WI38 (cell line): Measurements from ENCODE around the gene SEMA3C.

Experiments
- H3K4me3 ChIP-seq: 2 replicates; pipeline ENCODE4 v1.5.1; 2011; ENCODE audit warnings: low read depth, mild to moderate bottlenecking, control low read depth, low read length
- CTCF ChIP-seq: IDR thresholded peaks from 2 replicates; pipeline ENCODE4 v1.5.1; 2012; ENCODE audit warnings: low read depth, mild to moderate bottlenecking, control low read depth, low read length

Gene SEMA3C

GRCh38 chr7:80824253-80824652 lies 94.6 kb downstream of the SEMA3C start:
- no peak overlapping the region for H3K4me3 ChIP-seq
- TF ChIP-seq CTCF = no peak

GRCh38 chr7:80823057-80823456 lies 95.8 kb downstream of the SEMA3C start:
- H3K4me3 ChIP-seq = no peak overlapping the region
- TF ChIP-seq CTCF = no peak

GRCh38 chr7:80821771-80822319 lies 97.0 kb downstream of the SEMA3C start:
- no peak for TF ChIP-seq CTCF
- no peak overlapping the region for H3K4me3 ChIP-seq

GRCh38 chr7:80819503-80819902 lies 99.3 kb downstream of the SEMA3C start:
- H3K4me3 ChIP-seq = no peak overlapping the region
- TF ChIP-seq CTCF = no peak

- H3K4me3 ChIP-seq = no peak overlapping the region
- no peak for TF ChIP-seq CTCF
These were observed 100.7 kb downstream of the SEMA3C start for GRCh38 chr7:80818181-80818580.

GRCh38 chr7:80816806-80817205 lies 102.0 kb downstream of the SEMA3C start:
- no peak overlapping the region for H3K4me3 ChIP-seq
- TF ChIP-seq CTCF = no peak

- no peak overlapping the region for H3K4me3 ChIP-seq
- TF ChIP-seq CTCF = no peak
These were observed 103.1 kb downstream of the SEMA3C start for GRCh38 chr7:80815733-80816132.
